DOHH2 (cell line): Measurements from ENCODE around the gene RRBP1.

Experiments
- EZH2phosphoT487 ChIP-seq: fragments of 200-600 bp; sonication (generic); IDR thresholded peaks from 2 replicates; pipeline ENCODE4 v1.6.1; 2017; ENCODE audit warnings: borderline replicate concordance, mild to moderate bottlenecking, antibody characterized with exemption, low read length, moderate library complexity, mixed read lengths
- TF ChIP-seq, protein P1 (sequence below): fragments of 200-600 bp; sonication (generic); IDR thresholded peaks from one replicate; pipeline ENCODE4 v1.5.1; 2014; ENCODE audit warnings: antibody characterized with exemption, mild to moderate bottlenecking, low read depth, low read length; ENCODE audit not compliant: poor library complexity, severe bottlenecking

DNA sequence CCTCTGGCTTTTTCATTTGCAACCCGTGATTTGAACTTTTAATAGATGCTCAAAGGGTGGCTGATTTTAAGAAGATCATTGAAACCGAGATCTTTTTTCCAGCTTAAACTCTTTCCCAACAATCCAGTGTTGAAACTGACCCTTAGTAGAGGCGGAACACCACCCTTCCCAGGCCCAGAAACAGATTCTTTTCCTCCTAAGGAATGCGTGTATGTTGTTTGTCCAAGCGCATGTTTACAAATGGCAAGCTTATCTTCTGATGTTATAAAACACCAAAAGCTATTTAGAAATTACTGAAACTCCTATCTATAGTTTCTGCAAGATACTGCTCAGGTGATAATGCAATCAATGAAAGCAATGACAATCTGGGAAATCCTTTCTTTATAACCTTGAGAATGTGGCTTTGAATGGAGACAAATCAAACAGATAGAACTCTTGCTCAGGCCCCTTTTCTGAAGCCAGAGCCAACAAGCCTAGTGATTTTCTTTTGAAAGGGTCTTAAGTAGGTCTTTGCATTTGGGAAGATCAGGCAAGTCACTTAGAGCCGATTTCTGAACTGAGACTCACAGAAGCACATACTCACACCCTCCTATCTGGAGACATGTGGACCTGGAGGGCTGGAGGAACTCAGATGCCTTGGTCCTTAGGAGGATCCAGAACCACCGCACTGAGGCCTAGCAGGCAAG is 26.8 kb upstream of the RRBP1 start:
- TF ChIP-seq, protein P1, sequence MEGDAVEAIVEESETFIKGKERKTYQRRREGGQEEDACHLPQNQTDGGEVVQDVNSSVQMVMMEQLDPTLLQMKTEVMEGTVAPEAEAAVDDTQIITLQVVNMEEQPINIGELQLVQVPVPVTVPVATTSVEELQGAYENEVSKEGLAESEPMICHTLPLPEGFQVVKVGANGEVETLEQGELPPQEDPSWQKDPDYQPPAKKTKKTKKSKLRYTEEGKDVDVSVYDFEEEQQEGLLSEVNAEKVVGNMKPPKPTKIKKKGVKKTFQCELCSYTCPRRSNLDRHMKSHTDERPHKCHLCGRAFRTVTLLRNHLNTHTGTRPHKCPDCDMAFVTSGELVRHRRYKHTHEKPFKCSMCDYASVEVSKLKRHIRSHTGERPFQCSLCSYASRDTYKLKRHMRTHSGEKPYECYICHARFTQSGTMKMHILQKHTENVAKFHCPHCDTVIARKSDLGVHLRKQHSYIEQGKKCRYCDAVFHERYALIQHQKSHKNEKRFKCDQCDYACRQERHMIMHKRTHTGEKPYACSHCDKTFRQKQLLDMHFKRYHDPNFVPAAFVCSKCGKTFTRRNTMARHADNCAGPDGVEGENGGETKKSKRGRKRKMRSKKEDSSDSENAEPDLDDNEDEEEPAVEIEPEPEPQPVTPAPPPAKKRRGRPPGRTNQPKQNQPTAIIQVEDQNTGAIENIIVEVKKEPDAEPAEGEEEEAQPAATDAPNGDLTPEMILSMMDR, result no peak
- TF ChIP-seq EZH2phosphoT487, result no peak
